Measurements from ENCODE around the gene EI24. TPM values are rescaled to one million over a fixed set of nuclear protein-coding genes. Genes with fewer than 3 reads are reported as not detected.
"Not testable (repeated sequence)": the region's sequence is repeated elsewhere in the genome, so short reads cannot be mapped to it uniquely, and the experiment has no call there.

EI24 gene
- 125 TPM for polyA plus RNA-seq (2013, experiment 1 of 2)
- polyA plus RNA-seq (2013, experiment 2 of 2), result 125 TPM

- Histone ChIP-seq H3K9me3 (ENCODE audit: insufficient read depth, low read depth, low read length) (0 out of 2 replicates have a peak, but pooled peaks cover 8% of the 10 kb centered on the region), H3K27ac (ENCODE audit: low read depth, low read length) (0 out of 2 replicates have a peak within 1 kb of the TSS, but pooled peaks have one; percentile 22), H3K4me1 (ENCODE audit: insufficient read depth, low read length) (peaks cover 4% of the 10 kb centered on the region; the same call in 1 of the 2 replicates), H3K36me3 (ENCODE audit: insufficient read depth, low read length) (peaks cover 20% of the 10 kb centered on the region), H3K9ac (ENCODE audit: low read depth, low read length) (peak within 1 kb of the TSS; percentile 92), H3K27me3 (ENCODE audit: insufficient read depth, low read length) (no peaks in the 10 kb centered on the region), H3K4me3 (ENCODE audit: low read length) (peak within 1 kb of the TSS; percentile 97)
- WGBS, result 2% methylated on average over 83 of the region's 83 CpGs
Measured at GRCh38 chr11:125568970-125569914, at the start of gene EI24. TSS of gene EI24 (plus strand) at chr11:125569477. CDS start at chr11:125572528, 3,051 bp downstream.

- Histone ChIP-seq H3K27ac (ENCODE audit: low read depth, low read length) (no peak overlapping the region), H3K27me3 (ENCODE audit: insufficient read depth, low read length) (no peaks in the 10 kb centered on the region), H3K9me3 (ENCODE audit: insufficient read depth, low read depth, low read length) (peaks cover 10% of the 10 kb centered on the region; the same call in 1 of the 2 replicates), H3K4me3 (ENCODE audit: low read length) (no peak overlapping the region), H3K36me3 (ENCODE audit: insufficient read depth, low read length) (no peaks in the 10 kb centered on the region), H3K9ac (ENCODE audit: low read depth, low read length) (no peak overlapping the region), H3K4me1 (ENCODE audit: insufficient read depth, low read length) (peaks cover 15% of the 10 kb centered on the region)
- 95% methylated on average over 2 of the region's 2 CpGs for WGBS
Measured at GRCh38 chr11:125519860-125520834, 49.1 kb upstream of the EI24 start.

- H3K27ac ChIP-seq (ENCODE audit: low read depth, low read length), result no peak overlapping the region
- no peak overlapping the region for H3K9ac ChIP-seq (ENCODE audit: low read depth, low read length)
- WGBS, result 86% methylated on average over 4 of the region's 5 CpGs
Measured at GRCh38 chr11:125525303-125525702, 44.0 kb upstream of the EI24 start.

GRCh38 chr11:125532668-125533067 lies 36.6 kb upstream of the EI24 start:
- Histone ChIP-seq H3K9ac (ENCODE audit: low read depth, low read length) (no peak overlapping the region), H3K9me3 (ENCODE audit: insufficient read depth, low read depth, low read length) (no peaks in the 10 kb centered on the region), H3K27me3 (ENCODE audit: insufficient read depth, low read length) (no peaks in the 10 kb centered on the region), H3K27ac (ENCODE audit: low read depth, low read length) (no peak overlapping the region), H3K4me3 (ENCODE audit: low read length) (no peak overlapping the region), H3K4me1 (ENCODE audit: insufficient read depth, low read length) (no peaks in the 10 kb centered on the region), H3K36me3 (ENCODE audit: insufficient read depth, low read length) (no peaks in the 10 kb centered on the region)
- 93% methylated on average over 3 of the region's 3 CpGs for WGBS

More at GRCh38 chr11:125525303-125525702, 44.0 kb upstream of the EI24 start:
- Histone ChIP-seq H3K27me3 (ENCODE audit: insufficient read depth, low read length) (no peaks in the 10 kb centered on the region), H3K9me3 (ENCODE audit: insufficient read depth, low read depth, low read length) (peaks cover 3% of the 10 kb centered on the region; the same call in 1 of the 2 replicates), H3K4me1 (ENCODE audit: insufficient read depth, low read length) (no peaks in the 10 kb centered on the region), H3K36me3 (ENCODE audit: insufficient read depth, low read length) (no peaks in the 10 kb centered on the region), H3K4me3 (ENCODE audit: low read length) (no peak overlapping the region)

GRCh38 chr11:125535585-125535984 lies 33.7 kb upstream of the EI24 start:
- Histone ChIP-seq H3K9me3 (ENCODE audit: insufficient read depth, low read depth, low read length) (no peaks in the 10 kb centered on the region), H3K27me3 (ENCODE audit: insufficient read depth, low read length) (no peaks in the 10 kb centered on the region), H3K36me3 (ENCODE audit: insufficient read depth, low read length) (no peaks in the 10 kb centered on the region), H3K4me3 (ENCODE audit: low read length) (no peak overlapping the region), H3K9ac (ENCODE audit: low read depth, low read length) (no peak overlapping the region), H3K27ac (ENCODE audit: low read depth, low read length) (no peak overlapping the region), H3K4me1 (ENCODE audit: insufficient read depth, low read length) (no peaks in the 10 kb centered on the region)
- WGBS, result 82% methylated on average over 1 of the region's 1 CpG

- H3K27ac ChIP-seq (ENCODE audit: low read depth, low read length); H3K4me3 ChIP-seq (ENCODE audit: low read length); H3K27me3 ChIP-seq (ENCODE audit: insufficient read depth, low read length); H3K9ac ChIP-seq (ENCODE audit: low read depth, low read length); H3K36me3 ChIP-seq (ENCODE audit: insufficient read depth, low read length); H3K4me1 ChIP-seq (ENCODE audit: insufficient read depth, low read length); H3K9me3 ChIP-seq (ENCODE audit: insufficient read depth, low read depth, low read length): not testable (repeated sequence)
- WGBS, result 46% methylated on average over 7 of the region's 19 CpGs
Measured at GRCh38 chr11:125536834-125537233, 32.4 kb upstream of the EI24 start.

GRCh38 chr11:125542709-125543108 lies 26.6 kb upstream of the EI24 start:
- H3K27ac ChIP-seq (ENCODE audit: low read depth, low read length), result no peak overlapping the region
- no peaks in the 10 kb centered on the region for H3K4me1 ChIP-seq (ENCODE audit: insufficient read depth, low read length)
- H3K4me3 ChIP-seq (ENCODE audit: low read length), result no peak overlapping the region
- H3K9me3 ChIP-seq (ENCODE audit: insufficient read depth, low read depth, low read length), result peaks cover 19% of the 10 kb centered on the region
- H3K27me3 ChIP-seq (ENCODE audit: insufficient read depth, low read length), result no peaks in the 10 kb centered on the region
- no peaks in the 10 kb centered on the region for H3K36me3 ChIP-seq (ENCODE audit: insufficient read depth, low read length)
- H3K9ac ChIP-seq (ENCODE audit: low read depth, low read length), result no peak overlapping the region

GRCh38 chr11:125550780-125551179 lies 18.5 kb upstream of the EI24 start:
- Histone ChIP-seq H3K36me3 (ENCODE audit: insufficient read depth, low read length) (no peaks in the 10 kb centered on the region), H3K4me1 (ENCODE audit: insufficient read depth, low read length) (no peaks in the 10 kb centered on the region), H3K4me3 (ENCODE audit: low read length) (no peak overlapping the region), H3K9ac (ENCODE audit: low read depth, low read length) (no peak overlapping the region), H3K9me3 (ENCODE audit: insufficient read depth, low read depth, low read length) (peaks cover 52% of the 10 kb centered on the region), H3K27me3 (ENCODE audit: insufficient read depth, low read length) (no peaks in the 10 kb centered on the region), H3K27ac (ENCODE audit: low read depth, low read length) (no peak overlapping the region)
- 100% methylated on average over 1 of the region's 1 CpG for WGBS

- no peaks in the 10 kb centered on the region for H3K4me1 ChIP-seq (ENCODE audit: insufficient read depth, low read length)
- no peak overlapping the region for H3K27ac ChIP-seq (ENCODE audit: low read depth, low read length)
- WGBS, result 64% methylated on average over 1 of the region's 1 CpG
- H3K27me3 ChIP-seq (ENCODE audit: insufficient read depth, low read length), result no peaks in the 10 kb centered on the region
- H3K36me3 ChIP-seq (ENCODE audit: insufficient read depth, low read length), result no peaks in the 10 kb centered on the region
- no peak overlapping the region for H3K9ac ChIP-seq (ENCODE audit: low read depth, low read length)
- H3K9me3 ChIP-seq (ENCODE audit: insufficient read depth, low read depth, low read length), result peaks cover 47% of the 10 kb centered on the region
- H3K4me3 ChIP-seq (ENCODE audit: low read length), result no peak overlapping the region
Measured at GRCh38 chr11:125551835-125552342, 17.4 kb upstream of the EI24 start.

GRCh38 chr11:125552927-125553326 lies 16.4 kb upstream of the EI24 start:
- Histone ChIP-seq H3K27ac (ENCODE audit: low read depth, low read length) (no peak overlapping the region), H3K4me1 (ENCODE audit: insufficient read depth, low read length) (no peaks in the 10 kb centered on the region), H3K27me3 (ENCODE audit: insufficient read depth, low read length) (no peaks in the 10 kb centered on the region), H3K9me3 (ENCODE audit: insufficient read depth, low read depth, low read length) (peaks cover 47% of the 10 kb centered on the region), H3K36me3 (ENCODE audit: insufficient read depth, low read length) (no peaks in the 10 kb centered on the region), H3K9ac (ENCODE audit: low read depth, low read length) (no peak overlapping the region), H3K4me3 (ENCODE audit: low read length) (no peak overlapping the region)
- WGBS, result 96% methylated on average over 2 of the region's 2 CpGs
